Stimulated activated naive CD8-positive, alpha-beta T cell treated with anti-CD3 and anti-CD28 coated beads, Interleukin-15, Interleukin-2, amounts not matched to agents 100 ng/mL and 50 ng/mL, for 24 hours (primary cell): ENCODE measurements around the gene PCSK6.

Experiments
- H3K27ac Mint-ChIP-seq: one replicate; pipeline ENCODE4 v1.8.0; 2021; ENCODE audit warnings: mild to moderate bottlenecking, mixed read lengths
- H3K27me3 Mint-ChIP-seq: one replicate; pipeline ENCODE4 v1.8.0; 2021; ENCODE audit warnings: mixed read lengths
- H3K36me3 Mint-ChIP-seq: one replicate; pipeline ENCODE4 v1.8.0; 2021; ENCODE audit warnings: low read depth, mixed read lengths
- H3K4me1 Mint-ChIP-seq: one replicate; pipeline ENCODE4 v1.8.0; 2021; ENCODE audit warnings: low read depth, mixed read lengths
- H3K4me3 Mint-ChIP-seq: one replicate; pipeline ENCODE4 v1.8.0; 2021; ENCODE audit warnings: mild to moderate bottlenecking, mixed read lengths
- H3K9me3 Mint-ChIP-seq: one replicate; pipeline ENCODE4 v1.8.0; 2021; ENCODE audit warnings: mixed read lengths

The PCSK6 gene

GRCh38 chr15:101447168-101447533 is 42.4 kb downstream of the PCSK6 start:
- no peak overlapping the region for H3K27ac Mint-ChIP-seq
- H3K36me3 Mint-ChIP-seq, result no peaks in the 10 kb centered on the region
- peaks cover 14% of the 10 kb centered on the region for H3K4me1 Mint-ChIP-seq
- no peak overlapping the region for H3K4me3 Mint-ChIP-seq
- H3K9me3 Mint-ChIP-seq, result no peaks in the 10 kb centered on the region
- peaks cover 21% of the 10 kb centered on the region for H3K27me3 Mint-ChIP-seq

DNA sequence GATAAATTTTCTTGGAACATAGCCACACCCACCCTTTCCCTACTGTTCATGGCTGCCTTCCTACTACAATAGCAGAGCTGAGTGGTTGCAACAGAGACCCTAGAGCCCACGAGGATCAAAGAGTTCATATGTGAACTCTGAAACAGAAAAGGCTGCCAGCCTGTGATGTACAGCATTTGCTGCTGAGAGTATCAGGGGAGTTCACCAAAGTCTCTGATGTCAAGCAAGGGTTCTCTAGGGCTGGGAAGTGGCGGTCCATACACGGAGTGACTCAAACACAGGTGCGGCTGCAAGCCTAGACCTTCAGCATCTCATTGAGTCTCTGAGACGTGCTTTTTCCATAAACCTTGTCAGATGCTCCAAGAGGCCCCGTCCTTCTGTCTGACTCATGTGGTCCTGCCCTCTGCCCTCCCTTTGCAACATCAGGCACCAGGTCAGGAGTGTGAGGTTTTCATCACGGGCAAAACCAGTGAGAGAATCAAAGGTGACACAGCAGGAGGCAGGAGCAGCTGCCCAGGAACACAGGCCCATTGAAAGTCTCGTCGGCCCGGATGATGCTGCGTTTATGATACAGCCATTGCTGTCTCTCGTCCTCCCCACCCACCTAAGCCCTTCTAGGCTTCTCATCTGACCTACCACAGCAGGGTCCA is 42.9 kb downstream of the PCSK6 start:
- H3K4me1 Mint-ChIP-seq, result peaks cover 14% of the 10 kb centered on the region
- H3K27ac Mint-ChIP-seq, result peak overlapping the region; percentile 26
- no peaks in the 10 kb centered on the region for H3K36me3 Mint-ChIP-seq
- no peaks in the 10 kb centered on the region for H3K9me3 Mint-ChIP-seq
- H3K4me3 Mint-ChIP-seq, result no peak overlapping the region
- H3K27me3 Mint-ChIP-seq, result peaks cover 17% of the 10 kb centered on the region

DNA sequence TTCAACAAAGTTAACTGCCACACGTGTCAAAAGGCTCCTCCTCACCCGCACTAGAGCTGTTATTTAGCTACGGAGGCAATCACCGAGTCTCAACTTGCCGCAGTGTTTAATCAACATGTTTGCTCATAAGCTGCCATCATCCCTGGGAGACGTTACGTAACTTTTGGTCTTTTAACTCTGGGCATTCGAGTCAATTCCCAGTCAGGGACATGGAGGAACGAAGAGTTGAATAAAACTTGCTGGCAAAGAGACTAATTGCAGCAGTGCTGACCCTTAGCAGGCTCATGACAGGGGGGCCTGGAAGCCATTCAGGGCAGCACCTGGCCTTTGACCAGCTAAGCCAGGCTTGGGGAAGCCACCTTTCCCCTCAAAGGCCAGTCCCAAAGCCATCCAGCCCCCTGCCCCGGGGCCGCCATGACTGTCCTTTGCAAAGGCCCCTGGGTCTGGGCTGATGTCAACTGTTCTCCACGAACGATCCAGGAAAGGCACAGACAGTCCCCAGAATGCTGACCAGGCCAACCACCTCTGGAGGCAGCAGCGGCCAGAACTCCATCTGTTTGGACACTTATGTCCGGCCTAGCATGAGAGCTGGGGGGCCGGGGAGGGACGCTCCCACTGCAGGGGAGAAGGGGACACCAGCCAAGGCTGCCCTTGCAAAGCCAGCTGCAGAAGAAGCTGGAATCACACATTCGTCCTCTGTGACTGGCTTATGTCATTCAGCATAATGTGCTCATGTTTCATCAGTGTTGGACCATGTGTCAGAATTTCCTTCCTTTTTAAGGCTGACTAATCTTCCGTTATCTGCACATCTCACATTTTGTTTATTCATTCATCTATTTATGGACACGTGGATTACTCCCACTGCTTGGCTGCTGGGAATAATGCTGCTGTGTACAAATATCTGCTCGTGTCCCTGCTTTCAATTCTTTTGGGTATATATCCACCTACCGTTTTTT is 43.7 kb downstream of the PCSK6 start:
- H3K36me3 Mint-ChIP-seq, result no peaks in the 10 kb centered on the region

DNA sequence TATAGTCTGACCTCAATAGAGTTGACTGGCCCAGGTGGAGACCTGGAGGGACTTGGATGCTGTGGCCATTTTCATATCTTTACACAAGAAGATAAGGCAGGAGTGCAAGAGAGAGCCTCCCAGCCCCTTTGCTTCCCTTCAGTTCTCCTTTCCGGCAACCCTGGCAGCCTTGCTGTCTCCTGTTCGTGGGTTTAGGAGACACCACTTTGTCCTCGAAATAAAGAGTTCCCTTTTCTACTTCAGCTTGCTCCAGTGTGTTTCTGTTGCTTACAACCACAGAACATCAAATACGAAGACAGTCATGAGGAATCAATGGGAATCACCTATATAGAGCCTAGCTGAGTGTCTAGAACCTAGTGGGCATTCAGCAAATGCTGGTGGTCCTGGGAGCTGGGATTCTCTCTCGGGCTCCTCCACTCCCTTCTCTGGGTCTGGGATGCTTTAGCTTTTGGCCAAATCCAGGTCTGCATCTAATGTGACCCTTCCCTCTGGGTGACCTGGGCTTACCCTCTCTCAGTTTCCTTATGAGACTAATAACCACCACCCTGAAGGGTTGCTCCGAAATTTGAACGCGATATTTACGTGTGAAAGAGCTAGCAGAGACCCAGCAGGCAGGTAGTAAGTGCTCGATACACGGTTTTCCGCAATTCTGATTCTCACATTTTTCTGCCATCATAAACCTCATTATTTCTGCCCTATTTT is 44.5 kb downstream of the PCSK6 start:
- Mint-ChIP-seq H3K4me1 (peaks cover 6% of the 10 kb centered on the region), H3K9me3 (no peaks in the 10 kb centered on the region), H3K27me3 (peaks cover 7% of the 10 kb centered on the region), H3K36me3 (no peaks in the 10 kb centered on the region), H3K27ac (no peak overlapping the region), H3K4me3 (no peak overlapping the region)

More for the DNA sequence above, 43.7 kb downstream of the PCSK6 start:
- Mint-ChIP-seq H3K27ac (peak overlapping the region; percentile 26), H3K27me3 (peaks cover 12% of the 10 kb centered on the region), H3K4me1 (peaks cover 6% of the 10 kb centered on the region), H3K4me3 (no peak overlapping the region), H3K9me3 (no peaks in the 10 kb centered on the region)

- H3K4me1 Mint-ChIP-seq, result peaks cover 6% of the 10 kb centered on the region
- H3K27me3 Mint-ChIP-seq, result peaks cover 7% of the 10 kb centered on the region
- H3K36me3 Mint-ChIP-seq, result no peaks in the 10 kb centered on the region
- H3K9me3 Mint-ChIP-seq, result no peaks in the 10 kb centered on the region
- no peak overlapping the region for H3K4me3 Mint-ChIP-seq
- H3K27ac Mint-ChIP-seq, result no peak overlapping the region
Observed at GRCh38 chr15:101444015-101444414, 45.5 kb downstream of the PCSK6 start.

- H3K4me3 Mint-ChIP-seq, result no peak overlapping the region
- no peaks in the 10 kb centered on the region for H3K36me3 Mint-ChIP-seq
- no peaks in the 10 kb centered on the region for H3K9me3 Mint-ChIP-seq
- H3K27ac Mint-ChIP-seq, result no peak overlapping the region
- peaks cover 12% of the 10 kb centered on the region for H3K27me3 Mint-ChIP-seq
- peaks cover 6% of the 10 kb centered on the region for H3K4me1 Mint-ChIP-seq
Observed at GRCh38 chr15:101442272-101442671, 47.2 kb downstream of the PCSK6 start.

DNA sequence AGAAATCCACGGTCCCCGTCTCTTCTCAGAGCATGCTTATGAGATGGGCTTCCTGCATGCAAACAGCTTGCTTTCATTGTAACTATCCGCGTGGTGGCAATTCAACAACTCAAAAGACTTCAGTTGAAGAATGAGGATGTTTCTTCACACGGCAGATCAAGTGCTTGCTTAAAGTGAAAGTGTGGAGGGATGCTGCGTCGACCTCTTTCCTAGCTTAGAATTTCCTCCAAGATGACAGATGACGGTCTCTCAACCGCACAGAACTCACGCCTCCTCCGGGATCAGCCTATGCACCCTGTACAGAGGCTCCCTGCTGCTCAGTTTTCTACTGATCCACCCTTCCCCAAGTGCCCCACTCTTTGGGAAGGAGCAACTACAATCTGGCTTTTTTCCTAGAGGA is 47.8 kb downstream of the PCSK6 start:
- no peak overlapping the region for H3K4me3 Mint-ChIP-seq

GRCh38 chr15:101440846-101441590 is 48.5 kb downstream of the PCSK6 start:
- Mint-ChIP-seq H3K4me1 (no peaks in the 10 kb centered on the region), H3K27ac (no peak overlapping the region), H3K36me3 (no peaks in the 10 kb centered on the region), H3K4me3 (no peak overlapping the region), H3K27me3 (peaks cover 12% of the 10 kb centered on the region), H3K9me3 (no peaks in the 10 kb centered on the region)

More for the DNA sequence above, 47.8 kb downstream of the PCSK6 start:
- H3K27me3 Mint-ChIP-seq, result peaks cover 12% of the 10 kb centered on the region
- no peak overlapping the region for H3K27ac Mint-ChIP-seq
- peaks cover 6% of the 10 kb centered on the region for H3K4me1 Mint-ChIP-seq
- no peaks in the 10 kb centered on the region for H3K9me3 Mint-ChIP-seq
- H3K36me3 Mint-ChIP-seq, result no peaks in the 10 kb centered on the region

GRCh38 chr15:101439920-101440319 is 49.6 kb downstream of the PCSK6 start:
- Mint-ChIP-seq H3K4me3 (no peak overlapping the region), H3K4me1 (no peaks in the 10 kb centered on the region), H3K27me3 (peaks cover 12% of the 10 kb centered on the region), H3K27ac (no peak overlapping the region), H3K9me3 (no peaks in the 10 kb centered on the region), H3K36me3 (no peaks in the 10 kb centered on the region)

DNA sequence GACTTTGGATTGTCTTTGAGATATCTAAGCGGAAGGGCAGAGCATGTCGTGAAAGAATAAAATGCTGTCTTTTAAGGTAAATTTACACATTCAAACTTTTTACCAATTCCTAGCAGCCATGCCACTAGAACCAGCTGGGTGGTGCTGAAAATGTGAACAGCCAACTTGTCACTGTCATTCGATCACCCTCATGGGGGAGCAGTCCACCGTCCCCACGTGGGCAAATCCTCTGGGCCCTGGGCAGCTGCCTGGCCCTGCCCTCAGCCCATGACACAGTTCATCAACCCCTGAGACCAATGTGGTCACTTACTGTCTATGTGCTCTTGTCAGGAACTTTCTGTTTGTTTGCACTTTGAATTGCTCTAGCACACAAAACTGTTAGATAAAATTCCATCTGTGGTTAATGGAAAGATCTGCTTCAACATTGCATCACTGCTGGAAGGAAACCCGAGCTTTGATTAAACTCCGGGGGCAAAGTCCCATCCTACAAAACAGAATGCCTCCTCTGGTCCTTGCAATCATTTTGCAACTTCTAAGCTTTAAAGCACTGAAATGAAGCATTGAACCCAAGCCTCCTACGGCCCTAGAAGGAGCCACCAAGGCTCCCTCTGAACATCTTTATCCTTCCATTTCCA is 50.1 kb downstream of the PCSK6 start:
- no peak overlapping the region for H3K4me3 Mint-ChIP-seq
- H3K9me3 Mint-ChIP-seq, result no peaks in the 10 kb centered on the region
- H3K27ac Mint-ChIP-seq, result no peak overlapping the region
- peaks cover 12% of the 10 kb centered on the region for H3K27me3 Mint-ChIP-seq
- no peaks in the 10 kb centered on the region for H3K4me1 Mint-ChIP-seq
- H3K36me3 Mint-ChIP-seq, result no peaks in the 10 kb centered on the region

DNA sequence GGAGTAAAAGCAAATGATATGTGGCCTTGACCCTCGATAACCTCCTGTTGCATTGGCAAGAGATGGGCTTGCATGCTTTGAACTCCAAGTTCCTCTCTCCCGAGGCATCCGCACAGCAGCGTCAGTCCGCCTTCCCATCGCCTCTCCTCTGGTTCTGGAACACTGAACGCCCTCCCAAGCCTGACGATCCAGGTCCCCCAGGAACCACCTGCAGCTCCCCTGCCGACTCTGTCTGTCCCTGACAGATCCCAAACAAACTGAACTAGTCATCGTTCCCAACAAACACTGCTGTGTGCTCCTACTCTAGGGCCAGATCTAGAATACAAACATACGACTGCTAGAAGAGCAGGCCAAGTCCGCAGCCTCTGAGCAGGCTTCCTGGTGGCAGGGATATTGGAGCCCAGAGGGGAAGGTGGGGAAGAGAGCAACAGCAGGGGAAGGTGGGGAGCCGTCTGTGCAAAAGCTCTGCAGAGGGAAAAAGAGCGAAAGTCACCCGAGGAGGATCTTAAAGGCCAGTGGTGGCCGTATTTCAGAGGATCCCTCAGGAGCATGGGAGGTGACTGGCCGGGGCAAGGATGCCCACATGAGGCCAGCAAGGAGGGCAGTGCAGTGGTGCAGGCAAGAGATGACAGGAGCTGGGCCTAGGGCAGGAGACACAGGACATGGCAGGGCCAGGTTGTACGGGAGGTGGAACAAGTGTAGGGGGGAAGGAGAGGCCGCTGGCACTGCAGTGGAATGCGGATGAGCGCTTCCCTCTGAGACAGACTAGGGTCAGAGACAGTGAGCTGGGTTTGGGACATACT is 50.8 kb downstream of the PCSK6 start:
- Mint-ChIP-seq H3K4me3 (no peak overlapping the region), H3K27me3 (peaks cover 12% of the 10 kb centered on the region), H3K4me1 (no peaks in the 10 kb centered on the region), H3K36me3 (no peaks in the 10 kb centered on the region), H3K27ac (no peak overlapping the region), H3K9me3 (no peaks in the 10 kb centered on the region)

DNA sequence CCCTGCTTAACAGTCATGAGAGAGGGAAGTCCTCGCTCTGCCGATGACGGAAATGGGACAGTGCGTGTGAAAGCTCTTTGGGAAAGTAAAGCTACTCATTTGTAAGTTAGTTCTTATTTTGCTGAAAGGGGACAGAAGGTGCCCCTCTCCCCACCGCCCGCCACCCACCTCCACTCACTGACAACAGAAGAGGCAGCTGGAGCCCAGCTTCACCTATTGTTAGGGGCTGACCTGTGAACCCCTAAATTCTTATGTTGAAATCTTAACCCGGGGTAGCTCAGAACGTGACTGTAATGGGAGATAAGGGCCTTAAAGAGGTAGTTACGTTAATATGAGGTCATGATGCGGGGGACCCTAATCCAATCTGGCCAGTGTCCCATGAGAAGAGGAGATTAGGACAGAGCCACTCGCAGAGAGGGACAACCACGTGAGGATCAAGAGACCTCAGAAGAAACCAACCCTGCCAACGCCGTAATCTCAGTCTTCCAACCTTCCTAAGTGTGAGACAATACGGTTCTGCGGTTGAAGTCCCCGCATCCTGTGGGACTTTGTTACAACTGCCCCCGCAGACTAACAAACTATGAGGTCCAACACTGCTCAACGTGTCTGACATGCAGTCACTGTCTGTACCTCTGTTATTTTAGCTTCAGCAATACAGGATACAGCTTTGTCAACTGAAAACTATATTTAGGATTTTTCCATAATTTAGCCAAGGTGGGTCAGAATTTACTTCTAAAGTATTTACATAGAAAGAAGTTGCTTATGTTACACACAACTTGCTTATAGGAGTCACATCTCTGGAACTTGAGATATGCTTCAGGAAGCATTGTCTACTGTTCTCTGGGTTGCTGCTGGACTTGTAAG is 51.7 kb downstream of the PCSK6 start:
- no peak overlapping the region for H3K4me3 Mint-ChIP-seq
- peaks cover 16% of the 10 kb centered on the region for H3K27me3 Mint-ChIP-seq

GRCh38 chr15:101437209-101437608 is 52.3 kb downstream of the PCSK6 start:
- Mint-ChIP-seq H3K27me3 (peaks cover 19% of the 10 kb centered on the region), H3K36me3 (no peaks in the 10 kb centered on the region), H3K27ac (no peak overlapping the region), H3K4me3 (no peak overlapping the region), H3K4me1 (no peaks in the 10 kb centered on the region), H3K9me3 (no peaks in the 10 kb centered on the region)

More for the DNA sequence above, 51.7 kb downstream of the PCSK6 start:
- H3K36me3 Mint-ChIP-seq, result no peaks in the 10 kb centered on the region
- H3K4me1 Mint-ChIP-seq, result no peaks in the 10 kb centered on the region
- no peak overlapping the region for H3K27ac Mint-ChIP-seq
- H3K9me3 Mint-ChIP-seq, result no peaks in the 10 kb centered on the region
